Measurements from ENCODE around the gene TRPM3.

- TF ChIP-seq EP300 (IDR thresholded peaks at IDR 0.05) (no peak), POLR2AphosphoS5 (IDR thresholded peaks at IDR 0.05) (no peak), CTCF (IDR thresholded peaks at IDR 0.05) (no peak), POLR2A (IDR thresholded peaks at IDR 0.05) (no peak)
These were observed 551.6 kb downstream of the TRPM3 start for GRCh38 chr9:70569791-70570190.
